NK-92 (cell line): Measurements from ENCODE around the gene RBP5.

ENCODE experiments used
- DNase-seq: peaks from one replicate; lab custom pipeline; 2025; ENCODE audit not compliant: unreplicated experiment; lab: John Stamatoyannopoulos, UW

RBP5 gene, protein sequence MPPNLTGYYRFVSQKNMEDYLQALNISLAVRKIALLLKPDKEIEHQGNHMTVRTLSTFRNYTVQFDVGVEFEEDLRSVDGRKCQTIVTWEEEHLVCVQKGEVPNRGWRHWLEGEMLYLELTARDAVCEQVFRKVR

DNA sequence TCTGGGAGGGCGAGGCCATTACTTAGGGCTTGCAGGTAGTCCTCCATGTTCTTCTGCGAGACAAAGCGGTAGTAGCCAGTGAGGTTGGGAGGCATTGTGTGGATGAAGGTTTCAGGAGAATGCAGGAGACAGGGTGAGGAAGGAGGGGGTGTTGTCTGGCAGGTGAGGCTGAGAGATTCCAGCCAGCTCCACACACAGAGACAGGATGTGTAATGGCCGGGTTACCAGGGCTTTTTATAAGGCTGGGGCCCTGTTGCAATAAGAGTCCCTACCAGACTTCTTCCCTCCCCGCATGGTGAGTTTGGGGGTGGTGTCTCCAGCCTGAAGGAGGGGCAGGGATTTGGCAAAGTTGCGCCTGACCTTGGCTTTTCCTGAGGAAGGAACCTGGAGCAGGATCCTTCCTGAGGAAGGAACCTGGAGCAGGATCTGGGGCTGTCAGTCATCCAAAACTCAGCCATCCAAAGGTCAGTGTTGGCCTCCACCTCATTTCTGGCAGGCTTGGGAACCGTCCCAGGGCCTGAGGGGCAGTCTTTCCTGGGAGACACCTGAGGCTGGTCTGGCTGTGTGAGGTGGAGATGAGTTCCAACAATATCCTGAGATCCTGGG is at the start of gene RBP5:
Gene RBP5, minus strand, starts transcription at position 209 of the 606 bp plus-strand sequence. Its CDS starts 114 bp downstream, at position 95.
- DNase-seq: no peak

DNA sequence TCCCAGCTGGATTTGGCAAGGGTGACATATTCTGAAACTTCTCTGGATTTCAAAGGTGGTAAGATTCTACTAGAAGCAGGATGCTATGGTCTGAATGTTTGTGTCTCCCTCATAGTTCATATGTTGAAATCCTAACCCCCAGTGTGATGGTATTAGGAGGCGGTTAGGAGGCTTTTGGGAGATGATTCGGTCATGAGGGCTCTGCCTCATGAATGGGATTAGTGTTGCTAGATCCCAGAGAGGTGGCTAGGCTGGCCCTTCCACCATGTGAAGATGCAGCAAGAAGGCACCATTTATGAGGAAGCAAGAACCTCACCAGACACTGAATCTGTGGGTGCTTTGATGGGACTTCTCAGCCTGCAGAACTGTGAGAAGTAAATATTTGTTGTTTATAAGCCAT is 49.8 kb upstream of the RBP5 start:
- DNase-seq: no peak

DNA sequence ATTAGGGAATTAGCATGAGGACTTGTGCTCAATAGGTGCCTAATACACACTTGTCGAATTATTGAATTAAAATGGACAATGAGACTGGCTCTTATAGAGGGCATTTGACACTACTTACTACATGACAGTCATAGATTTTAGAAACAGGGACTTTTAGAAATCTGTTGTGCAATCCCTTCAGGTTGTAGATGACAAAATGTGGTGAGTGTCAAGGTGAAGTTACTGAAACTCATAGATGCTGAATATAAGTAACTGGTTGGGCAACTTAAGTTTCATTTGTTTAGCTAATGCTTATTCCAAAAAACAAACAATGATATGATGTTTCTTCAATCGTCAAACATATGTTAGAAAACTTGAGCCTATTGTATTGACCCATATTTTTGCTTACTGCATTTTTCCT is 47.9 kb upstream of the RBP5 start:
- DNase-seq: no peak

DNA sequence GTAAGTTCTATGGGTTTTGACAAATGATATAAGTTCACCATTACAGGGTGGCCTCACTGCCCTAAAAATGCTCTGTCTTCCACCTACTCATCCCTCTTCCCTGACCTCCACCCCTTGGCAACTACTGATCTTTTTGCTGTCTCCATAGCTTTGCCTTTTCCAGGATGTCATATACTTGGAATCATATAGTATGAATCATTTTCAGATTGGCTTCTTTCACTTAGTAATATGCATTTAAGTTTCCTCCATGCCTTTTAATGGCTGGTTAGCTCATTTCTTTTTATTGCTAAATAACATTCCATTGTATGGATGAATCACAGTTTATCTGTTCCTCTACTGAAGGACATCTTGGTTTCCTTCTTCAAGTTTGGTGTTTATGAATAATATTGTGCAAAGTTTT is 46.8 kb upstream of the RBP5 start:
- DNase-seq: no peak

DNA sequence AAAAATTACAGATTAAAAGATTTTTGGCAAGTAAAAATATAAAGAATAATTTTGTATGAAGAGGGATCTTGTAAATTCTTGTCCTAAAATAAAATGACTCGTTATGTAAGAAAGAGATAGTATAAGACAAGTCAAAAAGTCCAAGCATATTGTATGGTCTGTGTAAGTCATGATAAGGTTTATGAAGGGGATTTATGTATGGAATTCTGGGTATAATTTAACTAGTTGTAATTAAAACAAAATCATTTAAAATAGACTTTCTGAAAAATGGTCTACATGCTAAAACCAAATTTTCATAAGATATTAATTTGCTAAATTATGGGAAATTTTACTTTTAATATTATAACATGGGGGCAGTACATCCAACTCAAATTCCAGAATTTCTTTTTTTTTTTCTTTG is 43.2 kb upstream of the RBP5 start:
- DNase-seq: no peak

DNA sequence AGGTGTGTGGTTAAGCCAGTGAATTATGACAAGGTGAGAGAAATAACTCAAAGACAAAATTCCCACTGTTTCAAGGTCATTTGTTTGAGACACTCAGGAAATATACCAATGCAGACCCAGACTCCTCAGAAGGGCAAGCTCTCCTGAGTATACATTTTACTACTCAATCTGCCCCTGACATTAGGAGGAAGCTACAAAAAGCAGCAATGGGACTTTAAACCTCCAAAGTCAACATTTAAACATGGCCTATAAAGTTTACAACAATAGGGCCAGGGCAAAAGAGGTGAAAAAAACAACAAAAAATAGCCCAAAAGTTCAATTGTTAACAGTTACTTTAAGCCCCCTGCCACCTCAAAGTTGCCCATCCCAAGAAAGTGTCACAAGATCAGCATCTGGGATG is 41.3 kb upstream of the RBP5 start:
- DNase-seq: no peak

DNA sequence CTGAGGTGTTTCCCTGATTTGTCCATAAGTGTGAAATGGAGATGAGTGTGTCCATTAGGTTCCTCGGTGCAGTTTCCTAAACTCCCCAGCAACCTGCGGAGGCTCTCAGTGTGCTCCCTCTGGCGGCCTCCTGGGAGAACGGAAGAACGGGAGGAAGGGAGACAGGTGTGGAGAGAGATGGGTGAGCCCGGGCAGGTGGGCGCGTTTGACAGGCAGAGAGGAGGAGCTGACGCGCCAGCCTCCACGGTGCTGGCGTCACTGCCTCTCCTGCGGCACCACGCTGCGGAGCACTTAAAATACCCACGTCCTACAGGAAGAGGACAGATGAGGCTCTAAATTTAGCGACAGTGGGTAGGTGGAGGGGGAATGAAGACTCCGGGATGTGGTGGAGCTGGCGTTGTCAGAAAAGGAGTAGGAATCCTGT is 34.0 kb upstream of the RBP5 start:
- DNase-seq: no peak

DNA sequence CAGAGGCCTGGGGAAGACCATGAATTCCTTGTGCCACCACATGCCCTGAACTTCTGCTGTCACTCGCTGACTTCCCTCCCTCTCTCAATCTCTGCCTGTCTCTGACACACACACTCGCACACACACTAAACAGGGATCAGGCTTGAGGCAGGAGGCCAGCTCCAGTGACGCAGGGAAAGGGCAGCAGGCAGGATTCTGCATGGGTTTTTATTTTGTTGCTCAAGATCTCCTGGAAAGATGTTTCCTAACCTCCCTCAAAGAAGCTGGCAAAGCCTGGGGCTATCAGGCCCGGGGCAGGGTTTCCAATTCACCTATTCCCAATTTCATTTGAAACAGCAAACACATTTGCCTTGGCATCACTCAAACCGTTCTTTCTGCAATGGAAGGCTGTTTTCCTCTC is 33.1 kb upstream of the RBP5 start:
- no peak for DNase-seq

DNA sequence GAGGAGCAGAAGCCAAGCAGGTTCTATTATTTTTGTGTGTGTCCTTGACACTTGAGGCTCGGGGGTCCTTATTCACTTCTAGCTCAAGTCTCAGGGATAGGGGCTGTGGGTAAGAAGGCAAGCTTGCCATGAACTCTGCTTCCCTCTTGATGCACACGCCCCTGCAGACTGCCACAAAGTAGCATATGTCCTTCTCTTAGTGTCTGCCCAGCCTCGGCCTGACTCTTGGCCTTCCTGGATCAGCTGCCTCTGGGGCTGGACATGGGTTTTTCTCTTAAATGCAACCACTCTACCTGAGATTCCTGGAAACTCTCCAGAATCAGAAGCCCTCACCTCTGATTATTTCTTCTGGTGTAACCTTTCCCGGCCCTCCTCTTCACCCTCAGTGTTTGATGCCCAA is 32.6 kb upstream of the RBP5 start:
- no peak for DNase-seq

DNA sequence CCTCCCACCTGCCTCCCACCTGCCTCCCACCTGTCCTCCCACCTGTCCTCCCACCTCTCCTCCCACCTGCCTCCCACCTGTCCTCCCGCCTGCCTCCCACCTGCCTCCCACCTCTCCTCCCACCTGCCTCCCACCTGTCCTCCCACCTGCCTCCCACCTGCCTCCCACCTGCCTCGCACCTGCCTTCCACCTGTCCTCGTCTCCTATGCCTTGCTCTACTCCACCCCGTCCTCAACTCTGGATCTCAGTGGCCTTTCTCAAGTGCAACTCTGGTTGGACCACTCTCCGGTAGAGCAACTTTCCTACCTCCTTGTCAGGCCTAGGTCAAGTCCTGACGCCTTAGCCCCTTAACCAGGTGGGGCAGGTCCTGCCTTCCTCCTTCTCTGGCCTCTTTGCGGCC is 31.5 kb upstream of the RBP5 start:
- DNase-seq: no peak

DNA sequence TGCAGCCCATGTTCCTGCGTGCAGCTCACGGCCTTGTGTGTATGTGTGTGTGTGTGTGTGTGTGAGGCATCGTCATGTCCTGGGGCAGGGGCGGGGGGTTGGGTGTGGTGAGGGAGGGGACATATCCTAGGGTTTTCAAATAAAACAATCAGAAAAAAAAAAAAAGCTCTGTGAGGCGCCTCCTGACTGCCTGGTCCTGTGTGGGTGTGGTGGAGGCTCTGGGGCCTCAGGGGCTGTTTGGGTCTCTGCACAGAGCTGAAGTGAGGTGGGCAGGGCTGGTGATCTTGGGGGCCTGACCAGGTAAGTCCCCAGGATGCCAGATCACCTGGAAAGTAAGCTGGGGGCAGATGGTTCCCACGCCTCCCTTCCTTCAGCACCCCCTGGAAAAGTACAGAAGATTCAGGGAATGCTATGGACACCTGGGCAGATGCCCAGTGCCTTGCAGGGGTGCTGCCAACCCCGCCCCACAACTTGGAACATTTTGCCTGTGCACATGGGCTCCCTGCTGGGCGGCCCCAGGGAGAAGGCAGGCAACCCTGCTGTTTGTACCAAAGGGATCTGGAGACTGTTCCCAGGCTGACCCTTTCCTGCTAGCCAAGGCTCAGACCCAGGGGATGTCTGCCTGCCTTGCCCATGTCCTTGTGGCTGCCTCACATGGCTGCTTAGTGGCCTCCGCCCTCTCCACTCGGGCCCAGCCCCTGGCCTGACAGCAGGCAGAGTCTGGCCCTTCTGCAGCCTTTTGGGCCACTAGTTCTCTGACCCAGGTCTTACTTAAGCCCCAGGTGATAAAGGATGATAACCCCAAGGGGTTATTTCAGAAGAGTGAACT is 30.3 kb upstream of the RBP5 start:
- no peak for DNase-seq

DNA sequence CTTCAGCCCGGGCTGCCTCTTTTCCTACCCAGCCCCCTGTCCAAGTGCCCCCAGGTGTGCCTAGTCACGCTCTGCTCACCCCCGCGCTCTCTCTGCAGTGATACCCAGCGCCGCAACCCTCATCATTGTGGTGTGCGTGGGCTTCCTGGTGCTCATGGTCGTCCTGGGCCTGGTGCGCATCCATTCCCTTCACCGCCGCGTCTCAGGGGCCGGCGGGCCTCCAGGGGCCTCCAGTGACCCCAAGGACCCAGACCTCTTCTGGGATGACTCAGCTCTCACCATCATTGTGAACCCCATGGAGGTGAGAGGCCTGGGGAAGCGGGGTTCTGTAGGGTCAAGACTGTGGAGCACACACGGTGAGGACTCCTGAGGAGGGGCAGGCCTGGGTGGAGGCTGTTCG is 28.7 kb upstream of the RBP5 start:
- DNase-seq: no peak

DNA sequence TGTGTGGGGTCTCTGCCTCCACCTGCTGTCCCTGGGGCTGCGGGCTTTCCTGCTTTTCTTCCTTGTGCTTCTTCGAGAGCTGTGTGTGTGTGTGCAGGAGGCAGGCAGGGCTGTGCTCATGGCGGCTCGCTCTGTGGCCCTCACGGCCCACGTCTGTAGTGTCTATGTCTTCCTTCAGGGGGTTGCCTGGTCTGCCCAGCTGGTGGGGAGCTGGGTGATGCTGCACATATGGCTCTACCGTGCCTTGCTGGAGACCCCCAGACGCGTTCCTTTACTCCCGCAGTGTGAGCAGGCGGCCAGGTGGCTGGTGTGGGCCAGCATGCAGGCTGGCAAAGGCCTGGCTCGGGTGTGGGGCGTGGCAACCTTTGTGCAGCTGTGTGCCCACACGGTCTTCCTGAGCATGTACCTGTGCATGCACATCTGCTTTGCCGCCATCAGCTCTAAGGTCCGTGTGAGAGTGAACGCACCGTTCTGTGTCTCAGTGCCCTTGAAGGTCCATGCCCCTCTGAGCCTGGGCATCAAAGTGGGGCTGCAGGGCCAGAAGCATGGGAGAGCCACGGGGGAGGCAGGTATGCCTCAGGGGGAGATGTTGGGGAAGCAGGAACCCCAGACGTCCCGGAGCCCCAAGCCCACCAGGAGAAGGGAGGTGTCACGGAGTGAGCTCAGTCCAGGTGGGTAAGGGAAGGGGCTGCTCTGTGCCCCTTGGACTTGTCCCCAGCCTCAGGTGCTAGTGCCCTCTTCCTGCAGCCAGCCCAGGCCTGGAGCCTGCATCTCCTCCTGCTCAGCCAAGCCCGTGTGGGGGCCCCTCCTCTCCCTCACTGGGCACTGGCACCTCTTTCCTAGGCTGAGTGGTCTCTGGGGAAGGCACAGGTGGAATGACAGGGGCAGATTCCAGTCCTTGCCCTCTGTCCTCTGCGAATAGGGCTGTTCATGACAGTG is 27.8 kb upstream of the RBP5 start:
- DNase-seq: no peak

DNA sequence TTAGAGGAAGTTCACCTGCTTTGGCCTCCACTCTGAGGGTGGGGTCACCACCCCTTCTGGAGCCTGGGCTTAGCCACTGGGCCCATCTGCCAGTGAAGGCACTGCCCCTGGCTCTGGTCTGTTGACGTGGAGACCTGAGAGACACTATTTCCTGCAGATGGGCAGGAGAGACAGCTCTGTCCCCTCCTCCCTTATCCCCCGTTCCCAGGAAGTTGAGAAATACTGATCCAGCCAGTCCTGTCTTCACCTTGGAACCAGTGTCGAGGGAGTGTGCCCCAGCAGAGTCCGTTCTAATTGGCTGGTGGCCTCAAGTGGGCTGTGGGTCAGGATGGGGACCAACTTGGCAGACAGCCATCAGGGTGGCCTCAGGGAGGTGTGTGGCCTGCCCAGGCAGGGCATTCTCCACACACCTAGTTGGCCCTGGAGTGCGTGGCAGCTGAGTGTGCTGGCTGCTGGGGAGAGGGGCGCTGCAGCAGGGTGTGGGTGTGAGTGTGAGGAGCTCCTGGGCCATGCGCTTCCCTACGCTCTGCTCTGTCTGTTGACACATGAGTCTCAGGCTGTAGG is 26.9 kb upstream of the RBP5 start:
- no peak for DNase-seq

DNA sequence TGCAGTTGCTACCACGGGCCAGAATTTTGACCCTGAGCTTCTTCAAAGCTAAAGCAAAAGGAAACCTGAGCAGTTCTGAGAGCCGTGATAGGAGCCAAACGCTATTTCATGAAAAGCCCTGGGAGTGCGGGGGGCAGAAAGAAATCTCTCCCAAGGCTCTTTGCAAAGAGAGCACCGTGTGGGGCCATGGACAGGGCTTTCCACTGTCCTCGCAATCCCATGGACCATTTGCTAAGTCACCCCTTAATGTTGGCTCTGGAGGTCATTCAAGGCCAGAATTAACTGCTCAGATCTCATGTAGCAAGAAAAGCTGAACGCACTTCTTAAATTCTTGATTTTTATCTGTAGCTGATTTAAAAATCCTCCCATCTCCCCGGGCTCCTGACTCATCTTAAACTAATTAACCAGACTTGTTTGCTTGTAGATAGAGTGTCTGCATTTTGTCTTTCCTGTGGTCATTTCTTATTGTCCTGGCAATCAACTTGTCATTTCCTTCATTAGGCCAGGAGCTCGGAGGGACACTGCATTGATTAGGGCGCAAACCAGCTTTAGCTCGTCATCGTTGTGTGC is 26.3 kb upstream of the RBP5 start:
- no peak for DNase-seq

DNA sequence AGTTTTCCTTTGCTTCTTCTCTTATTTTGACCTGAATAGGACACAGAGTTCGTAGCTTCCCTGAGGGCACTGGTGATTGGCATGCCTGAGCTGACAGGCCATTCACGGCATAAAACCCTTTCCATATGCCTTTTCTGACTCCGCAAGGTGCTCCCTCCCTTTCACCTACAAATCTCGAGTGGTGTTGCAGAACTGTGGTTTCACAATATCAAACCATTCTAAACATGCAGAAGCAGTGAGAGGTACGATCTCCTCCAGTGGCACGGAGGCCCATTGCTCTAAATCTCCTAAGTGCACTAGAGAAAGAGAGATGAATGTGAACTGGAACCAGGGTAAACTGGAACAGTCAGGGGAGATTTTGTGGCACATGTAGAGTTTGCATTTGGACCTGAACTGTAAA is 25.4 kb upstream of the RBP5 start:
- no peak for DNase-seq

DNA sequence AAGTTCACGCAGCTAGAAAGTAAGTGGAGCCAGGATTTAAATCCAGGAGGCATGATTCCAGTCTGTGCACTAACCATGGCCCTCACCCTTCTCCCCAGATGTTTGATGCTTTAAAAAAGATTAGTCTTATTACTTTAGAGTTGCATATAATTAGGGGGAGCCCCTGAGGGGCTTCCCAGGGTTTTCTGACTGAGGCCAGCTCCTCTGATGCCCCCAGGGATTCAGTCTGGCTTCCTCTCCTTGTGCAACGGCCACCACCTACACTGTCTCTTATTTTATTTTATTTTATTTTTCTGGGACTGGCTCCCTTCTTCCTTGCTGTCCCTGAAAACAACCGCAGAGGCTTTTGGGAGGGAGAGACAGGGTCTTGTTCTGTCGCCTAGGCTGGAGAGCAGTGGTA is 24.1 kb upstream of the RBP5 start:
- DNase-seq: no peak

DNA sequence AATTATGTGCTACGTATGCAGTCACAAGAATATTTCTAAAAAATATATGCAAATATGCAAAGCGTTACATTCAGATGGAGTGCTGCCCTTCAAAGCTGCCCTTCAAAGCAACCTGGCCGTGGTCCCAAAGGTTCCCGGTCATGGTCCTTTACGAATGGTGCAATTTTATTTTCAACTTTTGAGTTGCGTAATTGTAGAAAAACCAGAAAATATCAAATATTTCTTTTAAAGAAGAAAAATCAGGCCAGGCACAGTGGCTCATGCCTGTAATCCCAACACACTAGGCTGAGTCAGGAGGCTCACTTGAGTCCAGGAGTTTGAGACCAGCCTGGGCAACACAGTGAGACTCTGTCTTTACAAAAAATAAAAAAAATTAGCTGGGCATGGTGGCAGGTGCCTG is 22.8 kb upstream of the RBP5 start:
- no peak for DNase-seq

DNA sequence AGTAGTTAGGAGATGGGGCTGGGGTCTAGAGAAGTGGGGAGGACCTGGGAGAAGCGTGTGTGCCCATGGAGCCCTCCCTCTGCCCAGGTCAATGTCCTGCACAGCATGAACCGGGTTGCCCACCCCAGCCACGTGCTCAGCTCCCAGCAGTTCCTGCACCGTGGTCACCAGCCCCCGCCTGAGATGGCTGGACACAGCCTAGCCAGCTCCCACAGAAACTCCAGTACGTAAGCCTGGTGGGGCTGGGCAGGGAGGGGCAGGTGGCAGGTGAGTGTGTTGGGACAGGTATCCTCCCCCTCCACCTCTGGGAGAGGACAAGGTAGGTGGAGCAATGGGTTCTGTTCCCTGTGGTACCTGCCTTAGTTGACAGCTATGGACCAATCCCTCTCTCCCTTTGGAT is 22.2 kb upstream of the RBP5 start:
- DNase-seq: no peak

DNA sequence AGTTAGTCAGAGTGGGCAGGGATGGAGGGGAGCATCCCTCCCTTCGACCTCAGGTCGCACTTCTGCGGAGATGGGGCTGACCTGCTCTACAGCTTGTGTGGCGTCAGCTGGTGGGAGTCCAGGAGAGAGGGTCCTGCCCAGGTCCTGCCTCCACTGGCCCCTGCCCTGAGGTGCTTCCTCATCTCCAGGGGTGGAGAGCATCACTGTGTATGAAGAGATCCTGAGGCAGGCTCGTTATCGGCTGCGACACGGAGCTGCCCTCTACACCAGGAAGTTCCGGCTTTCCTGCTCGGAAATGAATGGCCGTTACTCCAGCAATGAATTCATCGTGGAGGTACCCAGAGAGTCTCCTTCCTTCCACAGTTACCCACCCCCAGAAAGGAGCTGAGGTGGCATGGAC is 21.7 kb upstream of the RBP5 start:
- no peak for DNase-seq

DNA sequence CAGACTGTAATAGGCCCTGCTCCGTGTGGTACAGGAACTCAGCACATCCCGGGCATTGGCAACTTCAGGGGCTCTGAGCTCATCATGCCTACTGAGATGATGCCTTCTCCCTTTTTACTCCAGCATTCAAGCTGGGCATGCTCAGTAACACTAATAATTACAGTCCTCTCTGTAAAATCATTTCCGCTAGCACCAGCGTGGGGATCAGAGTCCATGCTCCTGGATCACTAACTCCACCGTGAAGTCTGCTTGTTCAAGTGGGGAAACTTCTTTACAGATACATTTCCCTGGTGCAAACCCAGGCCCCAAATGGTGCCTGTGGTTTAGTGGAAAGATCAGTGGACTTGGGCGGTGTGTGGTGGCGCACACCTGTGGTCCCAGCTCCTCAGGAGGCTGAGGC is 18.2 kb upstream of the RBP5 start:
- DNase-seq: no peak
